Activated CD8-positive, alpha-beta memory T cell treated with anti-CD3 and anti-CD28 coated beads for 24 hours (primary cell): ENCODE results near the gene OBSCN.

Source experiments
- DNase-seq: peaks from one replicate; pipeline ENCODE4 v3.0.0-alpha.2; 2020

OBSCN gene

DNA sequence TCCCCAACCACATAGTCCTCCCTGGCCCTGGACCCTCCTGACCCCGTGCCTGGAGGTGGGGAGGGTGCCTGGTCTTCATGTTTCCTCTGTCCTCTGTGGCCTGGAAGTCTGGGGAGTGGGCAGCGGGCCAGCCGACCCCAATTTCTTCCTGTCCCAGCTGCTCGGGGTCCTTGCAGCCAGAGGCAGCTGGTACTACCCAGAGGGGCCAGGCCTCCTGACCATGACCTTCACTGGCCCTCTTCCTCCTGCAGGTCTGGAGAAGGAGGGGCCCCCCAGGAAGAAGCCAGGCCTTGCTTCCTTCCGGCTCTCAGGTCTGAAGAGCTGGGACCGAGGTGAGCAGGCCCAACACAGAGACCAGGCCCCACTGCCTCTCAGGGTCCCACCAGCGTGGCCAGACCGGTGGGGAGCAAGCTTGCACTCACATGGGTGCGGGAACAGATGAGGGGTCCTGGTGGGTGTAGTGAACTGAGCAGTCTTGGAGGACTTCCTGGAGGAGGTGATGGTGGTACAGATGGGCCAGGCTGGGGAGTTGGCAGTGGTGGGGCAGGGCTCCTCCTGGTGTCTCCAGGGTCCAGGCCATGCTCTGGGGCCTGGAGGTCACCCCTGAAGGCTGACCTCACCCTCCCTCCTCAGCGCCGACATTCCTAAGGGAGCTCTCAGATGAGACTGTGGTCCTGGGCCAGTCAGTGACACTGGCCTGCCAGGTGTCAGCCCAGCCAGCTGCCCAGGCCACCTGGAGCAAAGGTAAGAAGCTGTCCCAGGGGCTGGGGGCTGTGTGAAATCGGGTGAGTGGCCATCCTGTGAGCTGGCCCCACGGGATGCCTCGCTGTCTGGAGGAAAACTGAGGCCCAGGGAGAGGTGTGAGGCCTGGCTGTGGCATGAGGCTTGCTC, 166.1 kb downstream of the OBSCN start:
- DNase-seq = no peak

DNA sequence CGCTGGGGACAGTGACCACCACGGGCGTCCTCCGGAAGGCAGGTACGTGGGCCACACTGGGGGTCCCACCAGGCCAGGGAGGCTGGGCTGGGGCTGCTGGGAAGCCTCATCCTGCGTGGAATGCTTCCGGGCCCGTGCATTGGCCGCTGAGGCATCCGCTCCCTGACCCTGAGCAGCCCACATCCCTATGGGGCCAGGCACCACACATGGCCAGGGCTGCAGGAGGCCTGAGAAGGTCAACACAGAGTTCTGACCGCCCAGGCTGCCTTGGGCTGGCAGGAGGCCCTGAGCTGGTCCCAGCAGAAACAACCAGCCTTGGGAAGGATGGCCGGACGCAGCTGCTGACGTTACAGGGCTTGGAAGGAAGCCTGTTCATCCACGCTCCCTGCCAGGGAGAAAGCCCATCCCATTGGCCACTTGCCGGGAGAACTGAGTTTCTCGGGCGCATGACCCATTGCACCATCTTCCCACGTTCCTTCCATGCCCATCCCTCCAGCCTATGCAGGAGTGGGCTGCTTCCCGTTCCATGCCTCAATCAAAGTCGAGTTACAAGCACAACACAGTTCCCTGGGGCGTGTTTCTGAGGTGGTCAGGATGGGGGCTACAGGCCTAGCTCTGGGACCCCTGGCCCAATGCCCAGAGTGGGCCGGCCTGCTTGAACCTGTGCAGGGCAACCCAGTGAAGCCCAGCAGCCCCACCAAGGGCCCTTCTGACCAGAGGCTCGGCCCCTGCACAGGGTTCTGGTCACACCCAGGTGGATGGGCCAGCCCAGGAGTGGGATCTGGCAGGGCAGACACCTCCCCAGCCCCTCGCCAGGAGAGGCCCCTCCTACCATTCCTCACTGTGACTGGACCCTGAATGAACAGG, 167.1 kb downstream of the OBSCN start:
- no peak for DNase-seq

DNA sequence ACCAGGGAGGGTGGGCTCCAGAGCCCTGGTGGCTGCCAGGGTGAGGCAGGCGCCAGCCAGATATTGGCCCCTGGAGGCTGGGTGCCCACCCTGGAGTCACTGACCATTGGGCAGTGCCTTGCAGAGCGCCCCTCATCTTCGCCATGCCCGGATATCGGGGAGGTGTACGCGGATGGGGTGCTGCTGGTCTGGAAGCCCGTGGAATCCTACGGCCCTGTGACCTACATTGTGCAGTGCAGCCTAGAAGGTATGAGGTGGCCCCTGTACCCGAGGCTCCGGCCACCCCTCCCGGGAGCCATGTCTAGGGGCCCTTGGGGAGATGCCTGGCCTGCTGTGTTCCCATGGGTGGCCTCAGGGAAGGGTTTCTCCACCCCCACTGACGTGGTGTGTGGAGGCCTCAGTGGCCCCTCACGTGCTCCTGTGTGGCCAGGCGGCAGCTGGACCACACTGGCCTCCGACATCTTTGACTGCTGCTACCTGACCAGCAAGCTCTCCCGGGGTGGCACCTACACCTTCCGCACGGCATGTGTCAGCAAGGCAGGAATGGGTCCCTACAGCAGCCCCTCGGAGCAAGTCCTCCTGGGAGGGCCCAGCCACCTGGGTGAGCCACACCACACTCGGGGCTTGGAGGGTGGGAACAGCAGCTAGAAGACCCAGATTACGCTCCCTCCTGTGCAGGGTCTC, 167.9 kb downstream of the OBSCN start:
- no peak for DNase-seq

DNA sequence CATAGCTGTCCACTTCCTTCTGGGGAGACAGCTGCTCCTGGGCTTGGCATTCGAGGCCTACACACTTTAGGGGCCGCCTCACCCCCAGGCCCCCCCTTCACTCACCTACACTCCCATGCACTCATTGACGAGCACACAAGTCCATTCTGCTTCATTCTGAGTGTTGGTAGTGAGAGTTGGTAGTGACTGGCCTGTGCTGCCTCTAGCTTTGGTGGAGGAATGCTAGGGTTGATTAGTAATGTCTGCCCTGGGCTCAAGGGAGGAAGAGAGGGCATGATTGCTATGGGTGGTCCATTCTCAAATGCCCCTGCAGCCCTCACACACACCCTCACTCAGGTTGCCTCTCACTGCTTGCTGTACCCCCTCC, 168.4 kb downstream of the OBSCN start:
- DNase-seq = no peak

DNA sequence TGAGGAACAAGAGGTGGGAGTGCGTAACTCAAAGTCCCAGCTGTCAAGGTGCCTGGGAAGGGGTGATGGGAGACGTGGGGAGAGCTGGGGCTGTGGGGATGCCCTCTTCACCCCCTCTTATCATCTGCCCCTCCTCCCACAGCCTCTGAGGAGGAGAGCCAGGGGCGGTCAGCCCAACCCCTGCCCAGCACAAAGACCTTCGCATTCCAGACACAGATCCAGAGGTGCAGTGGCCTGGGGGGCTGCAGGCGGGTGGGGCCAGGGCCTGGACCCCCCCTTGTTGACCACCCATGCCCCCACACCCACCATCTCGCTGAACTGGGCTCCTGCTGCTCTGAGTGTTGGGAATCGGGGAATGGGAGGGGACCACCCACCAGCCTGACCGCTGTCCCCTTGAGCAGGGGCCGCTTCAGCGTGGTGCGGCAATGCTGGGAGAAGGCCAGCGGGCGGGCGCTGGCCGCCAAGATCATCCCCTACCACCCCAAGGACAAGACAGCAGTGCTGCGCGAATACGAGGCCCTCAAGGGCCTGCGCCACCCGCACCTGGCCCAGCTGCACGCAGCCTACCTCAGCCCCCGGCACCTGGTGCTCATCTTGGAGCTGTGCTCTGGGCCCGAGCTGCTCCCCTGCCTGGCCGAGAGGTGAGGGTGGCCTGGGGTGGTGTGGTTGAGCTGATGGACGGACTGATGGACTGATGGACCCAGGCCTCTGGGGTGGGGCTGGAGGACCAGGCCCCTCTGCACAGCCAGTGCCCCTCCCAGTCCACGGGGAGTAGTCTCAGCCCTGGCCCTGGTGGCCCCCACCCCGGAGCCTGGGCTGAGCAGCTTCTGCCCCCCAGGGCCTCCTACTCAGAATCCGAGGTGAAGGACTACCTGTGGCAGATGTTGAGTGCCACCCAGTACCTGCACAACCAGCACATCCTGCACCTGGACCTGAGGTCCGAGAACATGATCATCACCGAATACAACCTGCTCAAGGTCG, 169.1 kb downstream of the OBSCN start:
- DNase-seq = no peak

DNA sequence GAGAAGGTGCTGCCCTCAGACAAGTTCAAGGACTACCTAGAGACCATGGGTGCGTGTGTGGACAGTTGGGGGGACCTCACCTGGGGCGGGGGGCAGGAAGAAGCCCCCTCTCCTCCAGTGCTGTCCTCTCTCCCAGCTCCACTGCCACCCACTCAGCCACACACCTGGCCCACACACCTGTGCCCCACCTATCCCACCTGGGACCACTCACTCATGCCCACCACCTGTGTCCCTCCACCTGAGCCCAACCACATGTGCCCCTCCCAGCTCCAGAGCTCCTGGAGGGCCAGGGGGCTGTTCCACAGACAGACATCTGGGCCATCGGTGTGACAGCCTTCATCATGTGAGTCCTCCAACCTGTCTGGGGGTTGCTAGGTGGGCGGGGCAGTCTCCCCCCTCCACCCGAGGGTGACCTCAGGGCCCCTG, 169.8 kb downstream of the OBSCN start:
- no peak for DNase-seq

DNA sequence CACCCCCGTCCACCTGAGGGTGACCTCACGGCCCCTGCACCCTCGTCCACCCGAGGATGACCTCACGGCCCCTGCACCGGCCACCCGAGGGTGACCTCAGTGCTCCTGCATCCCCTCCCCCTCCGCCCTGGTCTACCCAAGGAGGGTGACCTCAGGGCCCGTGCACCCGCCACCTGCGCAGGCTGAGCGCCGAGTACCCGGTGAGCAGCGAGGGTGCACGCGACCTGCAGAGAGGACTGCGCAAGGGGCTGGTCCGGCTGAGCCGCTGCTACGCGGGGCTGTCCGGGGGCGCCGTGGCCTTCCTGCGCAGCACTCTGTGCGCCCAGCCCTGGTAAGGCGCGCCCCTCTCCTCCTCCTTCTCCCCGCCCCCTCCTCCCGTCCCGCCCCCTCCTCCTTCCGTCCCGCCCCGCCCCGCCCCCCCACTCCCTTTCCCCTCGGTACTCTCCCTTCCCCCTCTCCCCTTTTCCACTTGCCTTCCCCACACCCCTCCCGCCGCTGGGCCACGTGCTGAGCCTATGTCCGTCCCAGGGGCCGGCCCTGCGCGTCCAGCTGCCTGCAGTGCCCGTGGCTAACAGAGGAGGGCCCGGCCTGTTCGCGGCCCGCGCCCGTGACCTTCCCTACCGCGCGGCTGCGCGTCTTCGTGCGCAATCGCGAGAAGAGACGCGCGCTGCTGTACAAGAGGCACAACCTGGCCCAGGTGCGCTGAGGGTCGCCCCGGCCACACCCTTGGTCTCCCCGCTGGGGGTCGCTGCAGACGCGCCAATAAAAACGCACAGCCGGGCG, 170.4 kb downstream of the OBSCN start:
- peak; percentile 83 for DNase-seq

DNA sequence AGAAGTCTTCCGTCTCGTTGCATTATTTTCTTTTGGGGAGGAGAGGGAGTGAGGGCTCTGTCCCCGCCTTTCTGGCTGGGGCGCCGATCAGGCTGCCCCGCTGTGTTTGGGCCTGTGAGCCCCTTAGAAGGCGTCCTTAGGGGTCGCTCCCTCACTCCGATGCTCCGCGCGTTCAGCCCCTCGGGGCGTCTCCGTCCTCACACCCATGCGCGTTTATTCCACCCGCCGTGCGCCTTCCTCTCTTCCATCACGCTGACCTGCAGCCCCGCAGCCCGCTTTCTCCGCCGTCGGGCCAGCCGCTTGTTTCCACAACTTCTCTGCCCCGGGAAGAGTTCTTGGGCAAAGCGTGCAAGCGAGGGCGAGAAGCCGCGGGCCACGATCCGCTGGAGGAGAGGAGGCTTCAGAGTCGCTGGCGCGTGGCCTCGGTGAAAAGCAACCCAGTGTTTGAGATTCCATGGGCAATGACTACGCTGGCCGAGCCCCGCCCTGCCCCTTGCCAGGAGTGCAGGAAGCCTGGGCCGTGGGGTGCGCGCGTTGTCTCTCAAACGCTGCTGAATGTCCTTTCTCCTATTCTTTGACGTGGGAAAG, 171.1 kb downstream of the OBSCN start:
- peak; percentile 62 for DNase-seq

DNA sequence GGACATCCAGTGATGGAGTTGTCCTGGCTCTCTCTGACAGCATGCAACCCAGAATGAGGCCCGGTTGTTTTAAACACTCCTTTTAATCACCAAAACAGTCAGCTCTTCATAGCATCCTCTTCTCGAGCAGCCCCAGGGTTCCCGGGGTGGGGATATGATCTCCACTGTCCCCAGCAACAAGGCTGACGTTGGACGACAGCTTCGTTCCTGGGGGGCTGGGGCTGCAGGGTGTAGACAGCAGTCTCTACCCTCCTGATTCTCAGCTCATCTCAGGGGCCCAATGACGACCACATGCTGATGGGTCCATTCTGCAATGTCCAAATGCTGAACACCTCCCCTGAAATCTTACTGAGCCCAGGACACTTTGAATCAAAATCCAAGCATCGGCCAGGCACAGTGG, 171.8 kb downstream of the OBSCN start:
- no peak for DNase-seq

DNA sequence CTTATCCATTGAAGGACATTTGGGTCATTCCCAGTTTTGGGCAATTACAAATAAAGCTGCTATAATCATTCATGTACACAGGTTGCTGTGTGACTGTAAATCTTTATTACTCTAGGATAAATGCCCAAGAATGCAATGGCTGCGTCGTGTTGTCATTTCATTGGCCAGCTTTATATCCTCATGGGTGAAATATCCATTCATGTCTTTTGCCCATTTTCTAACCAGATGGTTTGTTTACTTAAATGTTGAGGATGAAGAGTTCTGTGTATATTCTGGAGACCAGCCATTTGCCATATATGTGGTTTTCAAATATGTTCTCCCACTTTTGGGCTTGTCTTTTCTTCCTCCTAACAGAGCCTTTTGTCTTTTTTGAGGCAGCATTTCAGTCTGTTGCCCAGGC, 173.5 kb downstream of the OBSCN start:
- DNase-seq = no peak

DNA sequence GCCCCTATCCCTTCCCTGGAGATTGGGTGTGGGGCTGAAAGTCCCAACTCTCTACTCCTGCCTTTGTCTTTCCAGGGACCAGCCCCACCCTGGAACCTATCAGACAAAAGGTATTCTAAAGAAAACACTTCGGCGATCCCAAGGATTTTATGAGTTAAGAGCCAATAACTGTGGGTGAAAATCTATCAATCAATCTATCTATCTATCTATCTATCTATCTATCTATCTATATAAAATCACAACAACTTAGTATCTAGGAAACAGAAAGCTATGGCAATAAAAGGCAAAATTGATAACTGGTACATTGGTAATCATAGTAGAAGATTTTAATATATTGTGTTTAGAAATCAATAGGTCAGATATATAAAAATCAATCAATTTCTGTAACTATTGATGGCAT, 175.9 kb downstream of the OBSCN start:
- no peak for DNase-seq

DNA sequence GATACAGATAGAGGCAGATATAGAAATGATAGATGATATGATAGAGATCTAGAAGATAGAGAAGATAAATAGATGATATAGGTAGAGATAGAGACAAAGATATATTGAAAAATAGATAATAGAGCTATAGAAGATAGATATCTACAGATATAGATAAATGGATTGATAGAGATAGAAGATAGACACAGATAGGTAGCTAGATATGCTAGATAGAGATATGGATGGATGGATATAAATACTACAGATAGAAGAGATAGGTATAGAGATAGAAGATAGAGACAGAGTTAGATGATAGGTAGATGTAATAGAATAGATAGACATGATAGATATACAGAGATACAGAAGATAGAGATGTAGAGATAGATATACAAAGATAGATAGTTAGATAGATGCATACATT, 177.4 kb downstream of the OBSCN start:
- no peak for DNase-seq

DNA sequence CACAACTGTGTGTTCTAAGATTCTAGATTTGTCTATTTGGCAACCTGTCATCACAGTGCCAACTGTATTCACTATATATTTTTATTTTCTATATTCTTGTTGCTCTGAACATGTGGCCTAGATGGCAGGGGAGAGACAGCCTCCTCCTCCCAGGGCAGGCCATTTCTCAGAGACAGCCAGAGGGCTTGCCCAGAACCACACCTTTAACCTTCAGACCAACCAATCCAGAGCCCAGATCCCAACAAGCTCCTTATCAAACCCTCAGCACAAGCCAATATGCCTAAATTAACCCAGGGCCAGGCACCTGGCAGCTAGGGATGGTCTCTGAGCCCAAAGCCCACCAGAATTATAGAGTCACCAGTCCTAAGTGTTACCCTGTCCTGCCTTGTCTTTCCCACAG, 179.5 kb downstream of the OBSCN start:
- no peak for DNase-seq

DNA sequence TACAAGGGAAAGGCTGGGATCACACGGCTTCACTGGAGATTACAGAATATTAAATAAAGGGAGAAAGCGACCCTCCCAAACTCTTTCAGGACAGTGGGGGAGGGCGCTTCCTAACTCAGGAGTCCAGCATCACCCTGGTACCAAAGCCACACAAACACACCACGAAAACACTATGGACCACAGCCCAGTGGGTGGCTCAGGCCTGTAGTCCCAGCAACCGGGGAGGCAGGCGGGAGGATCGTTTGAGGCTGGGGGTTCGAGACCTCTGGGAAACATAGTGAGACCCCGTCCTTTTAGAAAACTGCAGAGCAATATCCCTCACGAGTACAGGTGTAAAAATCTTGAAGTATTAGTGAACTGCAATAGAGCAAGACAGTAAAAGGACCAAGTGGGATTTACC, 182.8 kb downstream of the OBSCN start:
- DNase-seq = no peak

DNA sequence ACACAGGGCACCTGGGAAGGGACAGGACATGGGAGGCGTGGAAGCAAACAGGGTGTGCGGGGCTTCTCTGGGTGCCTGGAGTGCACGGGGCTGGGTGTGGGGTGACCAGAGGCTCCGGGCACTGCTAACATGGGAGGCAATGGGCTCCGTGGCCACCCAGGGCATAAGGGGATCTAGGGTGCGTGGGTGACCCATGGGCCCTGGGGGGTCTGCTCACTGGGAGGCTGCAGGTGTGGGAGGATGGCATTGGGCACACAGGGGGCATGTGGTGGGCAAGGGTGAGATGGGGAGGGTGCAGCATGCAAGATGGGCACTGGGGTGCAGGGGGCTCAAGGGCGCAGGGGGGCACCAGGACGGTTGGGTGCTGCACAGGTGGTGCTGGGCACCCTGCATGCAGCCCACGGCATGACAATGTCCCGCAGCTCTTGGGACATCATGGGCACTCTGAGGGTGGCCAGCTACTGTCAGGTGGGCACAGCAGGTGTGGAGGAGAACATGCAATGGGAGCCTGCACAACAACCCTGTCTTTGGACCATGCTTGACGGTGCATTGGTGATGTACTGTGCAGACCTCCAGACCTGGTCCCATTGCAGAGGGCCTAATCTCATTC, 183.7 kb downstream of the OBSCN start:
- DNase-seq = no peak

DNA sequence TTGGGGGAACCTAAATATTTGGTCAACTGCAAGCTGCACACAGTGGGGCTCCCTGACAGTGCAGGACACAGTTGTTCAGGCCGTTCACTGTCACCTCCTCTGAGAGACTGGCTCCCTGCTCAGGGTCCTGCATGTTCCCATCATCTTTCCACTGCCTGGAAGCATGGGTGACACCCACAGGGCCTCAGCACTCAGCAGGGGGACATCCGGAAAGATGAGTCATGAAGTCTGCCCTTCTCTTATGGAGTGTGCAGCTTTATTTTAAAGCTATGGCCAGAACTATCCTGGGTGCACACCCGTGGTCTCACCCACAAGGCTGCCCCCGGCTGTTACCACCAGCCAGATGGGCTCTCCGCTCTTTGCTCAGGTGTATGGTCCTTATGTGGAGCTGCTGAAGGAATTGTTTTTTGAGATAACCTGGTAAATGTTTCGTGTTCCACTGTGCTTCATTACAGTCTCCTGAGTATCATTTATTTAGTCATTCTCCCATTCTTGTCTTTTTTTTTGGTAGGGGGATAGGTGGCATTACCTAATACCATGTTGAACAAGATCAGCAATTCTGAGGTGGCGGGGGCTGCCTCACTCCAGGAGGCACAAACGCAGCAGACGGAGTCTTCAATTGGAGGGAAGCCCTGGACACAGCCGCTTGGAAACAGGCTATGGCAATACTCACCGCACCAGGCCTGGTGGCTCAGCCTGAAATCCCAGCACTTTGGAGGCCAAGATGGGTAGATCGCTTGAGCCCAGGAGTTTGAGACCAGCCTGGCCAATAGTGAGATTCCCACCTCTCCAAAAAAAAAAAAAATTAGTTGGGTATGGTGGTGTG, 184.5 kb downstream of the OBSCN start:
- DNase-seq = no peak

DNA sequence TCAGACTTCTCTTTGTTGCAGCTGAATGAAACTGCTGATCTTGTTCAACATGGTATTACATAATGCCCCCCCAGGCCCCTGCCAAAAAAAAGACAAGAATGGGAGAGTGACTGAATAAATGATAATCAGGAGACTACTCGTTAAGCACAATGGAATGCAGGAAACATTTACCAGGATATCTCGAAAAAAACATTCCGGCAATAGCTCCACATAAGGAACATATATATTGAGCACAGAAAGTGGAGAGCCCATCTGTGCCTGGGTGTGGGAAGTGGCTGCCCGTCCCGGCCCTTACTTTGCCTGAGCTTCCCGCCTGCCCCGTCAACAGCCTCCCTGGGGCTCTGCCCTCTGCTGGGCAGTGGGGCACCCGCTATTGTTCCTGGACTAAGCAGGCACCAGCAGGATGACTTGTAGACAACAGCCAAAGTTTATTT, 185.4 kb downstream of the OBSCN start:
- no peak for DNase-seq

DNA sequence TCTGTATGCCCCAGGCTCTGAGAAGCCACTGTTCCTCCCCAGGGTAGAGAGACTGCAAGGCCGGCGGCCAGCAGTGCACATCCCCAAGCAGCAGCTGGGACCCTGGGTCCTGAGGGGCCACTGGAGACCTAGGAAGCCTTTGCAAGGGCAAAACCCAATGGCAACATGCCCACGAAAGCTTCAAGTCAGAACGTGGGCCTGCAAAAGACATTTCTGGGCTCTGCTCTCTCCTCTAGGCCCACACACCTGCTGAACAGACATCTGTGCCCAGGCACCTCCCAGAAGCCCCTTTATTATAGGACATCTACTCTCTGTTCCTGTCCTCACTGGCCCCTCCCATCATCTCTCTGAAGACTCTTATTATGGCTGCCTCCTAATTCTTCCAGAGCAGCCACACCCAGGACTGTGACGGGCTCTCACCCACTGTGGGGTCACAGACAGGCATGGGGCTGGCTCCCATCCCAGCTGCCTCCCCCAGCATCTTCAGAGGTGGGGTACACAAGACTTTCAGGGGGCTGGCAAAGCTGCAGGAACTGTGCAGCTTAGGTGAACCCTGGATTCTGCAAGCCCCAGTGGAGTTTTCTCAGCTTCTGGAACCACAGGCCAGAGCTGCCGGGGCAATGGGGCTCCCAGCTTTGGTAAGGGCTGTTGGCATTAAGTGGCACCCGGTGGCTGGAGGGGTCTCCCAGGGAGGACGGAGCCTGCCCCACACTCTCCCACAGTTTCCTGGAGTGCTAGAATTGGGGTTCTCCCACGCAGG, 186.1 kb downstream of the OBSCN start:
- DNase-seq = no peak
